Ovary (tissue), 9 donors: ENCODE measurements around the gene CACNB2. TPM values are rescaled to one million over a fixed set of nuclear protein-coding genes. Genes with fewer than 3 reads are reported as not detected.

ENCODE experiments used
- DNase-seq, 5 donors: peaks; one replicate each; pipeline ENCODE4 v3.0.0-alpha.2; 2019 to 2020
- H3K27ac ChIP-seq, 2 donors: fragments of 200-600 bp; one replicate each; pipeline versions ENCODE4 v1.5.1 to v1.8.0; 2019 to 2022
- H3K27me3 ChIP-seq: fragments of 200-600 bp; one replicate; pipeline ENCODE4 v1.8.0; 2022
- H3K36me3 ChIP-seq: fragments of 200-600 bp; sonication (generic); one replicate; pipeline ENCODE4 v1.5.1; 2019
- H3K4me1 ChIP-seq: one replicate; pipeline ENCODE4 v1.8.1; 2013; ENCODE audit warnings: mild to moderate bottlenecking, moderate library complexity; ENCODE audit not compliant: insufficient read depth
- H3K4me3 ChIP-seq: fragments of 200-600 bp; sonication (generic); one replicate; pipeline ENCODE4 v1.5.1; 2017
- H3K9me3 ChIP-seq, 2 donors: fragments of 200-600 bp in 1 of 2; sonication (generic) in 1 of 2; one replicate each; pipeline versions ENCODE4 v1.5.1 to v1.8.1; 2013 to 2019; ENCODE audit warnings: mild to moderate bottlenecking in 1 of 2, moderate library complexity in 1 of 2
- CTCF ChIP-seq, 3 donors: fragments of 450-650 bp in 2 of 3; fragments of 200-600 bp in 1 of 3; IDR thresholded peaks; one replicate each; pipeline versions ENCODE4 v1.5.1 to v1.8.0; 2016 to 2022; ENCODE audit warnings: antibody characterized with exemption in 3 of 3, mild to moderate bottlenecking in 1 of 3
- EP300 ChIP-seq: sonication (generic); formaldehyde crosslinking; IDR thresholded peaks from one replicate; pipeline ENCODE4 v1.6.1; 2017; ENCODE audit warnings: antibody characterized with exemption
- POLR2A ChIP-seq: fragments of 450-650 bp; IDR thresholded peaks from one replicate; pipeline ENCODE4 v1.6.1; 2017; ENCODE audit warnings: antibody characterized with exemption, mild to moderate bottlenecking, moderate library complexity
- WGBS, 3 donors: extraction: QIAGEN DNeasy Blood & Tissue Kit in 1 of 3; methylation state at CpG; one replicate each; pipeline versions ENCODE4 v1.1.5 to v1.1.7; 2013 to 2017; 5-methylcytosine and 5-hydroxymethylcytosine counted together
- intact Hi-C, 4 donors: fragments of 100-400 bp; cut with DNase I; formaldehyde crosslinking; loops; one replicate each; pipeline versions ENCODE4 v1.11.0 to v1.15.1; 2022 to 2023
- polyA plus RNA-seq, 2 donors: library from polyadenylated mRNA; stranded (reverse); fragments of 200-250 nt in 1 of 2; fragments of 350-450 nt in 1 of 2; fragmentation: Illumina TruSeq in 1 of 2; extraction: RNeasy Lipid Tissue Mini Kit (QIAGEN cat#74804) in 1 of 2; gene quantifications; one replicate each; pipeline ENCODE4 v1.2.3, GENCODE V29; 2013 to 2014
- total RNA-seq, 7 donors: library from RNA; depleted of rRNA in 2 of 7; stranded (reverse); fragments of >200 nt in 2 of 7; fragmentation: NEBNext Ultra II Directional in 3 of 7; extraction: Animal tissue kit (Norgen Biotek cat#: 25700) in 3 of 7; gene quantifications; one replicate each; pipeline versions ENCODE4 v1.1.0 to v1.2.4, GENCODE V29; 2016 to 2023
- donor health status: DM: no; HTN: no; CAD: no; lungs with moderate emphysema.
- donor health status: DM: no; HTN: no; CAD: no.
- donor health status: Bipolar disorder and iron deficiency.
- donor health status: DM: yes; HTN: yes; CAD: no.
- donor health status: DM: no; HTN: no; CAD: no.
- donor health status: DM: yes; HTN: yes; CAD: no.

Gene CACNB2
- total and polyA plus RNA-seq, 9 donors, result 8.9 to 60.9 (median 23.8) TPM

- intact Hi-C loops, result loop anchor here in 1 of 4 donors (10.0 kb wide), 1 partner anchor 97 kb away; no protein-coding TSS in a partner anchor
- Histone ChIP-seq H3K4me1 (no peaks in the 10 kb centered on the region), H3K36me3 (no peaks in the 10 kb centered on the region), H3K27ac (no peak overlapping the region), H3K27me3 (no peaks in the 10 kb centered on the region), H3K4me3 (no peak overlapping the region), H3K9me3 (no peaks in the 10 kb centered on the region)
- WGBS, 3 donors, result 93 to 98% (median 95%) methylated on average over 1 of the region's 1 CpG
- DNase-seq, result no peak
- TF ChIP-seq POLR2A (no peak), CTCF (IDR thresholded peaks at IDR 0.05) (no peak), EP300 (no peak)
Observed at GRCh38 chr10:18321371-18321770, 181.1 kb downstream of the CACNB2 start.

DNA sequence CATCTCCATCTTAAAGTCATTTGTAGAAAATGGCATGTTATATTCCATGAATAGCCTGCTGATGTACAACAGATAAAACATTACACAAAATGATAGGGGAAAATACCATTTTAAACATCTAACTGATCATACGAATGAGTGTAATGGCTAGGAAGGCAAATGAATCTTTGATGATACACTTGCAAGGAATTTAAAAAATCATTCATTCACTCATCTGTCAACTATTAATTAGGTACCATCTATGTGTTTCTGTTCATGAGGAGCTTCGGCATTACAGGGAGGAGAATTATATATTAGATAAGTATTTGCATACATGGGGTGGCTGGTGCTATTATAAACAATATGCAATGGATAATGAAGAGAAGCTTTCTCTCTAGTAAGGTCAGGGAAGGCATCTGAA, 183.7 kb downstream of the CACNB2 start:
- H3K4me1 ChIP-seq, result peaks cover 2% of the 10 kb centered on the region
- WGBS, 3 donors, result 91 to 97% (median 96%) methylated on average over 2 of the region's 2 CpGs
- TF ChIP-seq EP300, result no peak
- no peak for TF ChIP-seq POLR2A
- no peak for TF ChIP-seq CTCF (IDR thresholded peaks at IDR 0.05)
- no peaks in the 10 kb centered on the region for H3K9me3 ChIP-seq
- H3K4me3 ChIP-seq, result no peak overlapping the region
- no peaks in the 10 kb centered on the region for H3K36me3 ChIP-seq
- H3K27ac ChIP-seq, result no peak overlapping the region
- intact Hi-C loops, result loop anchor here in 1 of 4 donors (10.0 kb wide), 1 partner anchor 99 kb away; no protein-coding TSS in a partner anchor
- H3K27me3 ChIP-seq, result no peaks in the 10 kb centered on the region
- DNase-seq, result no peak

GRCh38 chr10:18325410-18325809, 185.2 kb downstream of the CACNB2 start:
- DNase-seq, result no peak
- Histone ChIP-seq H3K4me3 (no peak overlapping the region), H3K36me3 (no peaks in the 10 kb centered on the region), H3K9me3 (no peaks in the 10 kb centered on the region), H3K27me3 (no peaks in the 10 kb centered on the region), H3K4me1 (peaks cover 2% of the 10 kb centered on the region), H3K27ac (no peak overlapping the region)
- intact Hi-C loops, result loop anchor here in 1 of 4 donors (10.0 kb wide), 1 partner anchor 101 kb away; no protein-coding TSS in a partner anchor
- TF ChIP-seq POLR2A (no peak), CTCF (IDR thresholded peaks at IDR 0.05) (no peak), EP300 (no peak)

GRCh38 chr10:18325889-18326531, 185.8 kb downstream of the CACNB2 start:
- peaks cover 2% of the 10 kb centered on the region for H3K4me1 ChIP-seq
- TF ChIP-seq CTCF (IDR thresholded peaks at IDR 0.05) (no peak), POLR2A (no peak), EP300 (no peak)
- H3K36me3 ChIP-seq, result no peaks in the 10 kb centered on the region
- intact Hi-C loops, result loop anchor here in 1 of 4 donors (10.0 kb wide), 1 partner anchor 101 kb away; no protein-coding TSS in a partner anchor
- 44 to 46% (median 45%) methylated on average over 5 of the region's 5 CpGs for WGBS, 3 donors
- H3K4me3 ChIP-seq, result no peak overlapping the region
- H3K27ac ChIP-seq, result no peak overlapping the region
- H3K27me3 ChIP-seq, result no peaks in the 10 kb centered on the region
- H3K9me3 ChIP-seq, result no peaks in the 10 kb centered on the region
- no peak for DNase-seq
